WTC11 (cell line): ENCODE measurements around the gene FAM111A.

Experiments
- CTCF ChIP-seq: fragments of 200-600 bp; IDR thresholded peaks from 2 replicates; pipeline ENCODE4 v1.8.0; 2022; ENCODE audit warnings: antibody characterized with exemption
- JUN ChIP-seq: sonication (generic); formaldehyde crosslinking; IDR thresholded peaks from 2 replicates; pipeline ENCODE4 v1.8.0; 2023; ENCODE audit warnings: mild to moderate bottlenecking, missing genetic modification reagents
- MXD4 ChIP-seq: fragments of 250-450 bp; sonication (Bioruptor Pico); IDR thresholded peaks from 2 replicates; pipeline ENCODE4 v1.8.0; 2021; ENCODE audit warnings: mild to moderate bottlenecking, moderate library complexity, borderline replicate concordance
- USF2 ChIP-seq: sonication (generic); formaldehyde crosslinking; IDR thresholded peaks from 2 replicates; pipeline ENCODE4 v1.8.1; 2023; ENCODE audit warnings: mild to moderate bottlenecking, missing genetic modification reagents, moderate library complexity
- ZBTB43 ChIP-seq: sonication (generic); formaldehyde crosslinking; IDR thresholded peaks from 2 replicates; pipeline ENCODE4 v1.8.1; 2023; ENCODE audit warnings: mild to moderate bottlenecking, missing genetic modification reagents
- ZNF219 ChIP-seq: sonication (generic); formaldehyde crosslinking; IDR thresholded peaks from 2 replicates; pipeline ENCODE4 v1.8.0; 2023; ENCODE audit warnings: missing genetic modification reagents, mild to moderate bottlenecking, borderline replicate concordance

GRCh38 chr11:59200423-59200746 lies 57.7 kb downstream of the FAM111A start:
- TF ChIP-seq CTCF (no peak), JUN (no peak), USF2 (CRISPR knock-in tag) (no peak), ZNF219 (no peak), ZBTB43 (CRISPR knock-in tag) (no peak), MXD4 (no peak)
